Fibroblast of peridontal ligament (primary cell): ENCODE results near the gene HMHB1.
A peak's percentile ranks its signal among the peaks of the same experiment; 100 is the strongest.

Experiments
- DNase-seq: peaks from one replicate; pipeline ENCODE4 v3.0.0-alpha.2; 2010; ENCODE audit errors: extremely low read depth

The HMHB1 gene

GRCh38 chr5:143812085-143812705, at the start of gene HMHB1:
Gene HMHB1 (plus strand): TSS chr5:143812161.
- DNase-seq: no peak

DNA sequence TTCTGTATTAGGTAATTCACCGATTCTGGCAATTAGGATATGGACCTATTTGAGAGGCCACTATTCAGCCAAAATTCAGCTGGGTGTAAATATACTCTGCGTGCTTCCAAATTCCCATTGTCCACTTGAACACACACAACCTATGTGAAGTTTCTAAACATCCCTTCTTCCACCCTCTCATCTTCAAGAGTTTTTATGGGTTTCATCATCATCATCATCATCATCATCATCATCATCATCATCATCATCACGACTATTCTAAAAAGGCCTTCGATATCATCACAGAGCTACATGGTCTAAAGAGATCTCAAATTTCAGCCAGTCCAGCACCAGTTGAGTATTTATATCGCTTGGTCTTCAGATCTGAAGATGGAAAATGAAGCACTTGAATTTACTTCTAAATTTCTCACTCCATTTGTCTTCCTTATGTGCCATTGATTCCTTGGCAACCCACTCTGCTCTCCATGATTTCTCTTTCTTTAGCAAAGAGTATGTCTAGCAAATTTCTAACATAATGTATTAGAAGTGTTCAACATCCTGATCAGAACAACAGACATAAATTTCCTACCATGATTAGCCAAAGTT, 49.2 kb upstream of the HMHB1 start:
- no peak for DNase-seq

DNA sequence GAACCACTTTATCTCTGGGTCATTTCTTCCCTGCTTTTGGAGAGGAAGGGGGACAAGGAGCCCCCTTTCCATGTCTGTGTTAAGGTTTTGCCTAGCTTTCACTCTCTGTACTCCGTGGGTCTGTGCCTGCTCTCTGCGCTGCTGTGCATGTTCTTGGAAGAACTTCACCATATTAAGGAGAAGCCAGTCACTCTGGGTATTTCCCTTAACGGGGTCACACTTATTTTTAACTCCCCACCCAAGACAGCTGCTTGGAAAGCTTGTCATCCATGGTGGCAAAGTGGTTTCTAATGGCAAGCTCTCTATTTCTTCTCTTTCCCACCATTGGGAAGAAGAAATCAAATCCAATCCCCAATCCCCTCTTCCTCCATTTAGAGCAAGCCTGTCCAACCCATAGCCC, 44.8 kb upstream of the HMHB1 start:
- DNase-seq: no peak

DNA sequence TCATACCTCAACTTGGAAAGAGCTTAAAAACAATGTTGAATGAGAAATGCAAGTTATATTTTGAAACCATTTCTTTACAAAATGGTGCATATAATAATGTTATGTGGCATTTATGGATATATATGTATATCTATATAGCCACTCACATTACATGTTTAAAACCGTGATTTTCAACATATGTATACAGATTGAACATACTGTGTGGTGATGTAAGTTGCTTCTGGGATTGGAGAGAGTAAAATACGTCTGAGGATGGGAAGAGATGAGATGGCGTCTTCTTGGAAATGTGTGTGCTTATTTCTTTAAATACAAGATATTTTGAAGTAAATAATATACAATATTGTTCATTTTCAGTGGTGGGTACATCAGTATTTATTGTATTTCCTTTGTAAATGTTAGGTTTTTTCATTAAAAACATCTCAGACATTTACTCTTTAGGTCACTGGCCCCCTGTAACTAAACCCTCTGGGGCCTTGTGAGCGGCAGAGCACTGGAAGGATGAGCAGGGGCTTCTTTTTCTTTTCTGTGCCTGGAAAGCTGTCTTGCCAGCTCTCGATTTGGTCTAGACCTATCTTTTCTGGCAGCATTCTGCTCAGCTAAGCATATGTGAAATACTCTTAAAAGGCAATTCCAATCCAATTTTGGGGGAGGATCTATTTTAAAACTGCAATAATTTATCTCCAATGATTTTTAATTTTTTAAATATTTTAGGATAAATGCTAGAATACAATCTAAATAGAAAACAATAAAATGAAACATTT, 42.8 kb upstream of the HMHB1 start:
- DNase-seq: no peak

GRCh38 chr5:143770450-143770849, 41.5 kb upstream of the HMHB1 start:
- no peak for DNase-seq

- peak; percentile 88 for DNase-seq
Measured at GRCh38 chr5:143771189-143771588, 40.8 kb upstream of the HMHB1 start.

GRCh38 chr5:143771602-143772001, 40.4 kb upstream of the HMHB1 start:
- DNase-seq: no peak

DNA sequence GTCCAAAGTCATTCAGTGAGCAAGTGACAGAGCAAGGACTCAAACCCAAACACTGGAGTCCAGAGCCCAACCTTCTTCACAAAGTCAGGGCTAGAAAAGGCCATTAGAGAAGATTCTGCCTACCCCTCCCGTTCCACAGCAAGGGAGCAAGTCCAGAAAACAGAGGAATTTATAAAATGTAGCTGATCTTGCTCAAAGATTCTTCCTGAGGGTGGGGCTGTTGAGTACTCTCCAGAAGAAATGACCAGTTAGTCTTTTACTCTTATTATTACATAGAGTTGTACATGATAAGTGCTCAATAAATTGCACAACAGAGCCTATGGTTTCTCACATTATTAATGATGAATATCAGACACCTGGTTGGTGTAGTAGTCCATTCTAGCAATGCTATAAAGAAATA, 39.3 kb upstream of the HMHB1 start:
- peak; percentile 44 for DNase-seq

DNA sequence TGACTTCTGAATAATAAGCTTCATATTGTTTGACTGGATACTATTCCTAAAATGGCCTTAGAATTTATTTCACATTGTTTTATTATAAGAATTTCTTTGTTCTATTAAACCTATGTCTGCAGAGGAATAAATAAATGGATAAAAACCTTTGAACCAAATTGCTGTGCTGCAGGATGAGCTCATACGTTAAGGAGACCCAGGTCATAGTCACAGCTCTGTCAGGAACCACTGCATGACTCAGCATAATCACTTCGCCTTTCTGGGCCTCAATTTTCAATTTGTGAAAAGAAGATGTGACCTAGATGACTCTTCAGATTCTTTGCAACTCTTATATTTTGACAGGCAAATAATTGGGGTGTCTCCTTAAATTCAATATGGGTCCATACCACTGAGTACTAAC, 36.7 kb upstream of the HMHB1 start:
- peak; percentile 47 for DNase-seq

GRCh38 chr5:143776951-143777350, 35.0 kb upstream of the HMHB1 start:
- no peak for DNase-seq

DNA sequence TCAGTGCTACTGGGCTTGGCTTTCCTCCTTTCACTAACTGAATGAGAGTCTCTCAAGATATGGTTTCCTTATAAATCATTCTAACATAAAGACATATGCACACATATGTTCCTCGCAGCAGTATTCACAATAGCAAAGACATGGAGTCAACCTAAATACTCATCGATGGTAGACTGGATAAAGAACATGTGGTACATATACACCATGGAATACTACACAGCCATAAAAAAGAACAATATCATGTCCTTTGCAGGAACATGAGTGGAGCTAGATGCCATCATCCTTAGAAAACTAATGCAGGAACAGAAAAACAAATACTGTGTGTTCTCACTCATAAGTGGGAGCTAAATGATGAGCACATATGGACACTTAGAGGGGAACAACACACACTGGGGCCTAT, 32.5 kb upstream of the HMHB1 start:
- DNase-seq: no peak

DNA sequence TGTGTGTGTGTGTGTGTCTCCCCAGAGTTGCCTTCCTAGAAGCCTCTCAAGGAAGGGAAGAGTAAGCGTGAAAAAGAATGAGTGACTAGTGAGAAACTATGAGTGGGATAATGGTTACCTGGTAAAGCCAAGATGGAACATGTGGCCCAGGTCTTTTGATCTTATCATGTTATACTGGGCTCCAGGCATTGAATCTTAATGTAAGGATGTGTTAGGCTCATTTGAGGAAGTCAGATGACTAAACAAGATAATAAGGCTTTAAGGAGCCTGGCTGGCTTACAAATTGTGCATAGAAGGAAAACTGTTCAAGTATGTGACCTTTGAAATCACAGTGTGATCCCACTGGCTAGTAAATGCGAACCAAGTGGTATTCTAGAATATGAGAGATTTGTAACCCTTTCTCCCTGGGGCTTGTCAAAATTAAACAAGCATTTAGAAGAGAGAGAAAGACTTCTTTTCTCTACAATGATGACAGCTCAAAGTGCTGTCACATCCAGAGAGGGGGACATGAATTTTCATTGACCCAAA, 29.9 kb upstream of the HMHB1 start:
- DNase-seq: peak; percentile 62

GRCh38 chr5:143782588-143783386, 29.2 kb upstream of the HMHB1 start:
- DNase-seq: no peak

- no peak for DNase-seq
Measured at GRCh38 chr5:143788401-143788800, 23.6 kb upstream of the HMHB1 start.

- DNase-seq: no peak
Measured at GRCh38 chr5:143790457-143791112, 21.4 kb upstream of the HMHB1 start.

DNA sequence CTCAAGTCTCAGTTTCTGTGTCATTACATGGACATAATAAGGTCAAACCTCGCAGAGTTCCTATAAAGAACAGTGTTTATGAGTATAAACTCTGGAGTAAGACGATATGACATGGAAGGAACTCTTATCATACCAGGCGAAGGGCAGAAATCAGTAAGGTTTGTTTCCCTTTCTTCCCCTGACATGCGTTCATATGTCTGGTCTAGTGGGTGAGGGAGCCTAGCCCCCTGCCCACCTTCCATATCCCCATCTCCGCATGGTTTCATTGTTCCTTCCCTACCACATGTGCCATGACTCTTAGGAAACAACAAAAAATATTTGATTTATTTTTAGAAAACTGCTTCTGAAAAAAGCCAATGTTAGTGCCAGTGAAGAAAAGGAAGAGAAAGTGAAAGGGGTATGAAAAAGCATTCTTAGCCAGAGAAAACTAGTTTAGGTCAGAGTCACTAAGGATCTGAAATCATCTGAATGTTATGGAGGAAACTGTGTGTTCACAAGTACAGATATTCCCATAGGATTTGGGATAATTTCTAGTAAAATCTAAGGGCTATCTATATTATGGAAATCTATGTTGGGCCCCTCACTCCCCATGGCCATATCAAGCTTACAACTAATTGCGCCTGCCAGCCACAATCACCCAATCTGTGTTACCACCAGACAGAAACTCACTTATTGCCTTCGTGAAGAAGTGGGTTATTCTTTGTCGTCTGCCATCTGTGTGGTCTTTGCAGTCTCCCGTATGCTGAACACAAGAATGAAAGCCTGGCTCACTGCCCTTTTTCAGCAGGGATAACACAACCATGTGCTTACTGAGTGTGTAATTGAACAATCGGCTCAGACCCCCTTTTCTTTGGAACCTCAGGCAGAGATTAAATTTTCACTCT, 19.9 kb upstream of the HMHB1 start:
- DNase-seq: peak; percentile 58

- DNase-seq: peak; percentile 64
Measured at GRCh38 chr5:143793249-143793648, 18.7 kb upstream of the HMHB1 start.

DNA sequence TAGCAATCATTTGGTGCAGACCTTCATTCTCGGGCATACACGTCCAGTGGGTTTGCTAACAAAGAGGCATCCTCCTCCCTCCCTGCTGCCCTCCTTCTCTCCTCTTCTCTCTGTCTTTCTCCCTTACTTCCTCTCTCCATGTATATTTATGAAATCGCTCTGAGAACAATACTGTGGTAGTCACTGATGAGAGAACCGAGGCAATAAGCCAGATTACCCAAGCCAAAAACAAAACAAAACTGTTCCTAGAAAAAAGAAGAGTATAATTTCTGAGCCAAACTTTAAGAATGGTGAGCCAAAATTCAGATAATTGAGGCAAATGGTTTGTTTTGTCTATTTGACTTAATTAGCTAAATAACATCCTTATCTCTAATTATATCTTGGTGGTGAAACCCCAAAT, 15.8 kb upstream of the HMHB1 start:
- DNase-seq: peak; percentile 68

DNA sequence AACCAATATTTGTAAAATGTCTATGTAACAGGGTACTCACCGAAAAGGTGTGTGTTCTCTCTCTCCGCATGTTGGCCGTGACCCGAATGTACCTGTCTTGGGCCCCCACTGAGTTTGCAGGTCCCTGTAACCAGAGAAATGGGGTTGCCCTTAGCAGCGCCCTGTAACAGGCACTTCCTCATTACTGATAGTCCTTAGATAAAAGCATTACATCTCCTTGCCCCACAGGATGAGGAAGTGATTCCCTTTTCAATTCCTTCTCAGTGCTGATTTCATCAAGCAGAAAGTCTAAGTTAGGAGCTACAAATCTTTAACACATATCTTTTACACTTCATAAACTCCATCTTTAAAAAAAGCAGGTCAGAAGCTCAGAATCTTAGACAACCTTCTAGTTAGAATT, 15.2 kb upstream of the HMHB1 start:
- no peak for DNase-seq

GRCh38 chr5:143800715-143801114, 11.2 kb upstream of the HMHB1 start:
- DNase-seq: peak; percentile 87
